A673 (cell line): ENCODE measurements around the gene MST1R.

Experiments used
- EZH2 ChIP-seq: fragments of 200-600 bp; sonication (generic); IDR thresholded peaks from 2 replicates; pipeline ENCODE4 v1.6.1; 2017; ENCODE audit warnings: borderline replicate concordance, low read depth, mild to moderate bottlenecking, mixed read lengths, antibody characterized with exemption, low read length; ENCODE audit not compliant: poor library complexity, severe bottlenecking
- TF ChIP-seq, protein P1 (sequence below): fragments of 300-800, 200-600 bp; sonication (generic); conservative IDR thresholded peaks from 2 replicates; pipeline ENCODE4 v1.5.1; 2017; ENCODE audit warnings: low read depth, mild to moderate bottlenecking, antibody characterized with exemption, low read length, moderate library complexity, mixed read lengths

DNA sequence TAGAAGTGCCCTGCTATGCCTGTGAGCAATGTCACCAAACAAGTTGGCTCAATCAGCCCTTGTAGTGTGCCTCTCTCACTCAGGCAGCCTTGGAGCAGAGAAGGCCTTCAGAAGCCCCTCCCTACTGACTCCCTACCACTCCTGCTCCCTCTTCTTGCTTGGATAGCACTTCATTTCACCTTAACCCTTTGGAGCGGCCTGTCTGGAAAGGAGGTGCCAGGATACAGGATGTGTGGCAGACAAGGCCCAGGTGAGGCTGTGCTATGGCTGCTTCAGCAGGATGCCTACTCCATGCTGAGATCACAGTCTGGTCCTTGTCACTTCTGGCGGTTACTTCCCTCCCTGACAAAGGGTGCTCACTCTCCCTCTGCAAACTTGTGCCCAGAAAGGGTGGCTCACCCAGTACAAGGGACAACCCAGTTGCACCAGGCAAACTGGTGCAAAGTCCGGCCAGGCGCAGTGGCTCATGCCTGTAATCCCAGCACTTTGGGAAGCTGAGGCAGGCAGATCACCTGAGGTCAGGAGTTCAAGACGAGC, 24.9 kb upstream of the MST1R start:
- TF ChIP-seq, protein P1, sequence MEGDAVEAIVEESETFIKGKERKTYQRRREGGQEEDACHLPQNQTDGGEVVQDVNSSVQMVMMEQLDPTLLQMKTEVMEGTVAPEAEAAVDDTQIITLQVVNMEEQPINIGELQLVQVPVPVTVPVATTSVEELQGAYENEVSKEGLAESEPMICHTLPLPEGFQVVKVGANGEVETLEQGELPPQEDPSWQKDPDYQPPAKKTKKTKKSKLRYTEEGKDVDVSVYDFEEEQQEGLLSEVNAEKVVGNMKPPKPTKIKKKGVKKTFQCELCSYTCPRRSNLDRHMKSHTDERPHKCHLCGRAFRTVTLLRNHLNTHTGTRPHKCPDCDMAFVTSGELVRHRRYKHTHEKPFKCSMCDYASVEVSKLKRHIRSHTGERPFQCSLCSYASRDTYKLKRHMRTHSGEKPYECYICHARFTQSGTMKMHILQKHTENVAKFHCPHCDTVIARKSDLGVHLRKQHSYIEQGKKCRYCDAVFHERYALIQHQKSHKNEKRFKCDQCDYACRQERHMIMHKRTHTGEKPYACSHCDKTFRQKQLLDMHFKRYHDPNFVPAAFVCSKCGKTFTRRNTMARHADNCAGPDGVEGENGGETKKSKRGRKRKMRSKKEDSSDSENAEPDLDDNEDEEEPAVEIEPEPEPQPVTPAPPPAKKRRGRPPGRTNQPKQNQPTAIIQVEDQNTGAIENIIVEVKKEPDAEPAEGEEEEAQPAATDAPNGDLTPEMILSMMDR = no peak
- no peak for TF ChIP-seq EZH2
